GM19193 (cell line): Measurements from ENCODE around the gene CYB5B.

Source experiments
- POLR2A ChIP-seq: IDR thresholded peaks from 4 replicates; pipeline ENCODE4 v1.6.1; 2011; ENCODE audit not compliant: insufficient read depth, insufficient read length; ENCODE audit errors: extremely low read depth

The CYB5B gene

GRCh38 chr16:69402439-69402838, 22.0 kb upstream of the CYB5B start:
- no peak for TF ChIP-seq POLR2A

DNA sequence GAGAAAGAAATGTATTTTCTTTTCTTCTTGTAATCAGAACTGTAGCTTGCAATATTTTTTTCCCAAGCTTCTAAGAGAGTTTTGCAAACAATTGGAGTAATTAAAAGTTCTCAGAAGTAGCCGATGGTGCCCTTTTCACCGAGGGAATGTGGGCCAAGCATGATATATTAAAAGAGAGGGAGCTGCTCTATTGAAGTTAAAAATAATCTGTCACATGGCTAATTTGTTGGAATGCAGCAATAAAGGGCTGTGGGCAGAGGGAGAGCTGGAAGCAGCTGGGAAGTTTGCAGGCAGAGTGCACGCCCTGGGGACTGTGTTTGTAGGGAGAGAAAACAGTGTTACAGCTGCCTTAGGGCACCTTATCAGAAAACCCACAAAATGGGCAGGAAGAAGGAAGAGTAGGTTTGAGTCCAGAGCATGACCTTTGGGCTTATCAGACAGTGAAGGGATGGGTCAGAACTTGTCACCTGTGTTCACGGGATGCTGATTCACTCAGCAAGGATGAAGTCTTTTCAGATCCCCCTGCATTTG, 20.1 kb upstream of the CYB5B start:
- TF ChIP-seq POLR2A, result no peak

DNA sequence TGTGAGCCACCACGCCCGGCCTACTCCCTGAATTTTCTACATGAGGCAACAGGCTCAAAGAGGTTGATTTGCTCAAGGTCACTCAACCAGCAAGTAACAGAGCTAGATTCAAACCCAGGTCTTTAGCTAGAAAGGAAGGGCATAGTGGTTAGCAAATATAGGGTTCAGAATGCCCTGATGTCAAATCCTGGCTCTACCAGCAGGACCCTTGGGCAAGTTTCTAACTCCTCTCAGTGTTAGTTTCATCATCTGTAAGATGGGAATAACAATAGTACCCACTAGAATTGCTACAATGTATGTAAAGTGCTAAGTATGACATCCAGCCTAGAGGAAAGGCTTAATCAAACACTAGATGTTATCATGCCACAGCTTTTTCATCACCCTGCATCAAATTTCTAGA, 19.1 kb upstream of the CYB5B start:
- no peak for TF ChIP-seq POLR2A

DNA sequence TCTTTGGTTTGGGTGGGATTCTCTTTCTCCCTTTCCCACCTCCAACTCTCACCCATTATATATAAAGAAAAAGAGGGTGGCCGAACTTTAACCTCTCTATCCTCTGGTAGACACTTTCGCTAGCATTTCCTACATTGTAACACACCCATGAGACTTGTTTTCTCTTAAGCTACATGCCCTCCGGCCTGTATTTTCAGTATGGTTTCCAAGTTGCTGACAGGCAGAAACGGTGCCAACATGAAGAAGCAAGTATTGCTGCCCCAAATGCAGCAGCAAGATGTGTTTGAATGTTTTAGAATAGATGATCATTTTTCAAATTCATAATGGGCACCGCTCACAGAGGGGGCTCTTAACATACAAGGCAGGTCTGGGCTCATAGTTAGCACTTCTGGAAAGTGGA, 18.7 kb upstream of the CYB5B start:
- no peak for TF ChIP-seq POLR2A

GRCh38 chr16:69406780-69407331, 17.6 kb upstream of the CYB5B start:
- TF ChIP-seq POLR2A, result no peak

DNA sequence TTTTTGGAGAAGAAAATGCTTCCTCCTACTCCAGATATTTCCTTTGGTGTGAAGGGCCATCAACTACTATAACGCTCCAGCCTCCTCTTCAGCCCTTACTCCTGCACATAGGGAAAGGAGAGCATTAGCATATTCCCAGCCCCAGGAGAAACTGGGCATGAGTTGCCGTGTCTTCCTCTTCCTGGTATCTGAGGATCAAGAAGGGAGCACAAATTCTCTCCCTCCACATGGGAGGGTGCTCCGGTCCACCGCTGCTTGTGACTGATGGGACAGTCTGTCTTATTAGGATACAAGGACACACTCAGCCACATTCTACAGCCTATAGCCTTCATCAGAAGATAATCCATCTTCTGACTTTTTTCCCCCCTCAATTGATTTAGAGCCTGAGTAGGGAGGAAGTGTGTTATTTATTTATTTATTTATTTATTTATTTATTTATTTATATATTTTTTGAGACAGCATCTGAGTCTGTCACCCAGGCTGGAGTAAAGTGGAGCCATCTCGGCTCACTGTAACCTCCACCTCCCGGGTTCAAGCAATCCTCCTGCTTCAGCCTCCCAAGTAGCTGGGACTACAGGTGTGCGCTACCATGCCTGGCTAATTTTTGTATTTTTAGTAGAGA, 16.6 kb upstream of the CYB5B start:
- no peak for TF ChIP-seq POLR2A

DNA sequence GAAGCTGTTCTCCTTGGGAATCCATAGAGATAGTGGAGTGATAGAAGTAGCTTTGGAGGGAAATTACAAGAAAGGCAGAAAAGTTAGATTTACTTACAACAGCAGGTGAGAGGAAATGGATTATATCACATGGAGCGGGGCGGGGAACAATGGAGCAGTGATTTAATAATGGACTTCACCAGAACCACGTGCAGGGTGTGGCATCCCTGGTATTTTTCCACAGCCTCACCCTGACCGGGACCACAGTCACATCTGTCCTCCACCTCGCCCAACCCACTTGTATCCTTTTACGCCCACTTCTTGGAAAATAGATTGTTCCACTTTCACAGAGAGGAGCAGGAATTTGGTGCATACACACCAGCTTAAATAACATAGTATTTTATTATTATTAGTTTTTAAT, 15.9 kb upstream of the CYB5B start:
- no peak for TF ChIP-seq POLR2A

DNA sequence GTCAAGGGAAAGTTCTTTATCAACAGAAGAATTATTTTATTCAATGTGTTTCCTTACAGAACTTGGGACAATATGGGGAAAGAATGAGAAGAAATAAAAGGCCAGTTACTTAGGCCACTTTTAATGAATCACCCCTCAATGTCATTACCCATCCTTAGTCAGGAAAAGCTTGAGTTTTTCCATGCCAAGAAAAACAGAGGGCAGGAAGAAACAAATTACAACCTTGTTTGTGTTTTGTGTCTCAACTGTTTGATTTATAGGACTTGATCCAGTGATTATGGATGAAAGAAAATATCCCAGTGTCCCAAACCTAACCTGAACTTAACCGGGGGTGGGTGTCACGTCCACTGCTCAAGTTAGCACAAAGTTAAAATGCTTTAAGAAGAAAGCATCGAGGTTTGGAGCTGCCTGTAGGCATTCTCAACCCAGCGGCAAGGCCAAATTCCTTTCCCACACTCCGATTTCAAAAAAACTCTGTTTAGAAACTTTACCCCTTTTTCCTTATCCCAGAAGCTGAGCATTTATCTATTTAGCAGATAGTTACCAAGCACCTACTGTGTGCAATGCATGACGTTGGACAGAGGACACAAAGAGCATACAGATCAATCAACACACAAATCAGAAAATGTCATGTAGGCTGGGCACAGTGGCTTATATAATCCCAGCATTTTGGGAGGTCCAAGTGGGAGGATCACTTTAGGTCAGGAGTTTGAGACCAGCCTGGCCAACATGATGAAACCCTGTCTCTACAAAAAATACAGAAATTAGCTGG, 14.0 kb upstream of the CYB5B start:
- TF ChIP-seq POLR2A, result no peak

GRCh38 chr16:69411064-69411985, 13.1 kb upstream of the CYB5B start:
- TF ChIP-seq POLR2A, result no peak

DNA sequence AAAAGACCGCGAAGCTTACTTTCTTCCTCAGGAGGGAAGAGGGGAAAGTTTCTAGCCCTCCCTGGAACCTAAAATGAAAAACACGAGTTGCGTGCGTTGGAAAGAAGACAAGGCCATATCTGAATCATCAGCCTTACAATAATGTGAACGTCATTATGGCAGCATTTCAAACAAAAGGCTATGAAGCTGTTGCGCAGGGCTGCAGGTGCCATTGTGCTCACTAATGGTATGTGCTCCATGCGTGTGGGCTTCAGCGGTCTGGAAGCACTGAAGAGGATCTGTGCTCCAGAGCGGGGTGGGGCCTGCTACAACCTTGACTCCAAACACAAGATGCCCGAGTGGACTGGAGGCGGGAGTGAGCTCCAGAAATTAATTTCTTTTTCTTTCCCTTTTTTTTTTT, 12.1 kb upstream of the CYB5B start:
- TF ChIP-seq POLR2A, result no peak

GRCh38 chr16:69413045-69413664, 11.3 kb upstream of the CYB5B start:
- TF ChIP-seq POLR2A, result no peak

DNA sequence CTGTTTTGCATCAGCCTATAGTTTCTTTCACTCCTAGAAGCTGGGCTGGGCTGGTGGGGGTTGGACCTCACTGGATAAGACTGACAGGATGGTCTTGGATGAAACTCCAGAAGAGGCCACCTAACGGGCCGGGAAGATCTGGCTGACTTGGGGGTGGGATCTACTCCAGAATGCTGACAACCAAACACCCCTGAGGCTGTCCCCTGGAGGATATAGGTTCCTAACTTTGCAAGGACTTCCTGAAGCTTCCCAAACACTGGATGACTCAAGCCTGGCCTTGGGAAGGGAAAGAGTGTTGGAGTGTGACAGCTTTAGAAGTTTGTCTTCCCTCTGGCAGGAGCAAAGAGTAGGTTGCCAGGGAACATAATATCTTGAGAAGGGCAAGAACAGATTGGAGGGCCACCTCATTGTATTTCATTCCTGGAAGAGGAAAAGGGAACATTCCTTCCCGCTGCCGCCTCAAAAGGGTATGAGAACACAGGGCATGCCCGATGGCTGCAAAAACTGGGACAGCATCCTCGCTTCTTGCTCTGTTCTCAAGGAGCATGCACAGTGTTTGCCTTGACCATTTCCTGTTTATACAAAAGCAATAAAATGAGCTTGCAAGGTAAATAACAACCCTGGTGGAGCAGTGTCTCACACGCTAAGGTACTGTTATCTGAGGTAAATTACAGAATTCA, 6.8 kb upstream of the CYB5B start:
- TF ChIP-seq POLR2A, result no peak

GRCh38 chr16:69419956-69420355, 4.5 kb upstream of the CYB5B start:
- no peak for TF ChIP-seq POLR2A

GRCh38 chr16:69423189-69423588, 1.2 kb upstream of the CYB5B start:
- no peak for TF ChIP-seq POLR2A
